Spinal cord (tissue), 10 donors: ENCODE measurements around the gene ARHGAP26. TPM values are rescaled to one million over a fixed set of nuclear protein-coding genes. Genes with fewer than 3 reads are reported as not detected.

Experiments
- DNase-seq, 6 donors: peaks; one replicate each; pipeline versions ENCODE4 v3.0.0 to v3.0.0-alpha.2; 2013 to 2015; ENCODE audit warnings: low spot score in 6 of 6, low read depth in 4 of 6
- H3K27ac ChIP-seq: one replicate; pipeline ENCODE4 v1.5.1; 2013; ENCODE audit warnings: low read depth, low read length, control low read depth
- H3K27me3 ChIP-seq: one replicate; pipeline ENCODE4 v1.6.1; 2013; ENCODE audit warnings: low read length; ENCODE audit not compliant: control insufficient read depth, insufficient read depth
- H3K36me3 ChIP-seq: one replicate; pipeline ENCODE4 v1.6.1; 2013; ENCODE audit warnings: low read length; ENCODE audit not compliant: control insufficient read depth, insufficient read depth
- H3K4me1 ChIP-seq: one replicate; pipeline ENCODE4 v1.6.1; 2013; ENCODE audit warnings: low read length; ENCODE audit not compliant: control insufficient read depth, insufficient read depth
- H3K4me3 ChIP-seq: one replicate; pipeline ENCODE4 v1.5.1; 2013; ENCODE audit warnings: low read depth, low read length, control low read depth
- H3K9me3 ChIP-seq: one replicate; pipeline ENCODE4 v1.6.1; 2013; ENCODE audit warnings: low read length; ENCODE audit not compliant: control insufficient read depth, insufficient read depth
- WGBS: methylation state at CpG from one replicate; pipeline ENCODE4 v1.1.5; 2013; ENCODE audit warnings: missing lambda C conversion rate; ENCODE audit not compliant: insufficient coverage; 5-methylcytosine and 5-hydroxymethylcytosine counted together
- polyA plus RNA-seq, 2 donors: library from polyadenylated mRNA; unstranded; fragments of 120-200 nt; gene quantifications; one replicate each; pipeline ENCODE4 v1.2.1, GENCODE V29; 2013; ENCODE audit not compliant: insufficient read length in 2 of 2
- total RNA-seq, 2 donors: library from RNA; depleted of rRNA in 1 of 2; stranded (reverse); fragments of 120-200 nt in 1 of 2; fragments of >200 nt in 1 of 2; gene quantifications; one replicate each; pipeline versions ENCODE4 v1.2.3 to v1.2.4, GENCODE V29; 2013 to 2014
- donor health status: healthy.

Gene ARHGAP26
- total and polyA plus RNA-seq, 4 donors, result 21.9 to 39.7 (median 22.4) TPM

- Histone ChIP-seq H3K36me3 (no peaks in the 10 kb centered on the region), H3K4me3 (no peak overlapping the region), H3K9me3 (no peaks in the 10 kb centered on the region), H3K27ac (peak overlapping the region; percentile 68), H3K27me3 (no peaks in the 10 kb centered on the region), H3K4me1 (peaks cover 10% of the 10 kb centered on the region)
- peak in 2 of 6 donors; percentile 50 to 62 for DNase-seq
- 78% methylated on average over 2 of the region's 7 CpGs for WGBS
Observed at GRCh38 chr5:143002459-143003327, 232.5 kb downstream of the ARHGAP26 start.

GRCh38 chr5:143003328-143003636 is 233.1 kb downstream of the ARHGAP26 start:
- no CpG with 5 or more reads among the region's 3 CpGs for WGBS
- DNase-seq, result no peak

GRCh38 chr5:143004361-143005145 is 234.4 kb downstream of the ARHGAP26 start:
- H3K36me3 ChIP-seq, result no peaks in the 10 kb centered on the region
- peaks cover 8% of the 10 kb centered on the region for H3K4me1 ChIP-seq

More at GRCh38 chr5:143003328-143003636, 233.1 kb downstream of the ARHGAP26 start:
- Histone ChIP-seq H3K9me3 (no peaks in the 10 kb centered on the region), H3K4me3 (no peak overlapping the region), H3K27me3 (no peaks in the 10 kb centered on the region), H3K36me3 (no peaks in the 10 kb centered on the region), H3K4me1 (peaks cover 10% of the 10 kb centered on the region), H3K27ac (peak overlapping the region; percentile 68)

GRCh38 chr5:143006501-143006900 is 236.3 kb downstream of the ARHGAP26 start:
- Histone ChIP-seq H3K9me3 (no peaks in the 10 kb centered on the region), H3K4me1 (peaks cover 8% of the 10 kb centered on the region), H3K36me3 (no peaks in the 10 kb centered on the region), H3K27ac (peak overlapping the region; percentile 52), H3K4me3 (no peak overlapping the region), H3K27me3 (no peaks in the 10 kb centered on the region)
- DNase-seq, result no peak

More at GRCh38 chr5:143004361-143005145, 234.4 kb downstream of the ARHGAP26 start:
- H3K9me3 ChIP-seq, result no peaks in the 10 kb centered on the region
- H3K4me3 ChIP-seq, result no peak overlapping the region
- WGBS, result 78% methylated on average over 2 of the region's 4 CpGs
- no peak for DNase-seq
- no peaks in the 10 kb centered on the region for H3K27me3 ChIP-seq
- no peak overlapping the region for H3K27ac ChIP-seq

- 86% methylated on average over 1 of the region's 2 CpGs for WGBS
- Histone ChIP-seq H3K27ac (no peak overlapping the region), H3K9me3 (no peaks in the 10 kb centered on the region), H3K4me3 (no peak overlapping the region), H3K27me3 (no peaks in the 10 kb centered on the region), H3K4me1 (peaks cover 8% of the 10 kb centered on the region), H3K36me3 (no peaks in the 10 kb centered on the region)
- no peak for DNase-seq
Observed at GRCh38 chr5:143008032-143008431, 237.9 kb downstream of the ARHGAP26 start.

- peak in 1 of 6 donors; percentile 48 for DNase-seq
- Histone ChIP-seq H3K27ac (peak overlapping the region; percentile 27), H3K27me3 (no peaks in the 10 kb centered on the region), H3K9me3 (no peaks in the 10 kb centered on the region), H3K36me3 (peaks cover under 1% of the 10 kb centered on the region), H3K4me3 (no peak overlapping the region), H3K4me1 (peaks cover 8% of the 10 kb centered on the region)
- no CpG with 5 or more reads among the region's 10 CpGs for WGBS
Observed at GRCh38 chr5:143008809-143009521, 238.8 kb downstream of the ARHGAP26 start.

GRCh38 chr5:143010351-143010750 is 240.2 kb downstream of the ARHGAP26 start:
- H3K27me3 ChIP-seq, result no peaks in the 10 kb centered on the region
- no CpG with 5 or more reads among the region's 1 CpG for WGBS
- H3K27ac ChIP-seq, result no peak overlapping the region
- peak in 1 of 6 donors; percentile 54 for DNase-seq
- no peak overlapping the region for H3K4me3 ChIP-seq
- H3K36me3 ChIP-seq, result peaks cover 3% of the 10 kb centered on the region
- H3K4me1 ChIP-seq, result peaks cover 8% of the 10 kb centered on the region
- H3K9me3 ChIP-seq, result no peaks in the 10 kb centered on the region

GRCh38 chr5:143011585-143011984 is 241.4 kb downstream of the ARHGAP26 start:
- Histone ChIP-seq H3K4me1 (peaks cover 5% of the 10 kb centered on the region), H3K27ac (no peak overlapping the region), H3K27me3 (no peaks in the 10 kb centered on the region), H3K9me3 (no peaks in the 10 kb centered on the region), H3K4me3 (no peak overlapping the region), H3K36me3 (peaks cover 3% of the 10 kb centered on the region)
- no CpG with 5 or more reads among the region's 2 CpGs for WGBS
- DNase-seq, result peak in 1 of 6 donors; percentile 51

- H3K27ac ChIP-seq, result no peak overlapping the region
- no peaks in the 10 kb centered on the region for H3K27me3 ChIP-seq
- H3K4me3 ChIP-seq, result no peak overlapping the region
- peaks cover 3% of the 10 kb centered on the region for H3K36me3 ChIP-seq
- H3K4me1 ChIP-seq, result no peaks in the 10 kb centered on the region
- no peaks in the 10 kb centered on the region for H3K9me3 ChIP-seq
- DNase-seq, result peak in 1 of 6 donors; percentile 57
- WGBS, result no CpG with 5 or more reads among the region's 4 CpGs
Observed at GRCh38 chr5:143013176-143013891, 243.2 kb downstream of the ARHGAP26 start.
